Heart left ventricle (tissue), 13 donors: Measurements from ENCODE around the gene SALL1.

ENCODE experiments used
- CTCF ChIP-seq, 12 donors: fragments of 200-600 bp; sonication (generic) in 4 of 12; IDR thresholded peaks; one replicate each; pipeline versions ENCODE4 v1.5.0 to v1.8.0; 2018 to 2022; ENCODE audit warnings: antibody characterized with exemption in 12 of 12, mild to moderate bottlenecking in 5 of 12
- POLR2A ChIP-seq, 2 donors: fragments of 450-650 bp; IDR thresholded peaks; one replicate each; pipeline ENCODE4 v1.6.1; 2017; ENCODE audit warnings: antibody characterized with exemption in 2 of 2, mild to moderate bottlenecking in 2 of 2, moderate library complexity in 2 of 2
- donor health status: ischemic (EF 13 %, LVEDD 7.1; RV severe dilation, severe dysfunction).
- donor health status: DM: no; HTN: yes; CAD: no.
- donor health status: DM: no; HTN: no; CAD: no.
- donor health status: ischemic (EF 25% LVEDD 6.9; RV normal size, moderate dysfunction).
- donor health status: ischemic (EF 25% LVEDD 5.7; RV mildly dilated, moderate dysfunction).
- donor health status: ischemic (EF 35%, LVEDD 5.7; RV mildly dilated, moderate dysfunction).
- donor health status: nonischemic (EF 11% LVEDD 7.7; RV severe dilation, severe dysfunction).
- donor health status: DM: yes; HTN: yes; CAD: no.
- donor health status: PGD.
- donor health status: ischemic (EF 29% LVEDD 5.4; RV normal size, mild dysfunction).
- donor health status: nonischemic (EF 23%, LVEDD 6.1; RV moderate dilation, normal function).

- TF ChIP-seq CTCF (IDR thresholded peaks at IDR 0.05) (no peak), POLR2A (IDR thresholded peaks at IDR 0.05) (no peak)
Observed at GRCh38 chr16:51134269-51134812, 16.7 kb downstream of the SALL1 start.
